C4-2B (cell line): ENCODE data around the gene GLP1R.

Experiments
- CTCF ChIP-seq: fragments of 450-650 bp; conservative IDR thresholded peaks from 2 replicates; pipeline ENCODE4 v1.5.1; 2017; ENCODE audit warnings: mild to moderate bottlenecking
- ZFX ChIP-seq: fragments of 450-650 bp; IDR thresholded peaks from 2 replicates; pipeline ENCODE4 v1.6.1; 2017

- TF ChIP-seq ZFX (no peak), CTCF (no peak)
These were observed 65.8 kb downstream of the GLP1R start for GRCh38 chr6:39114388-39114703.
